ENCODE results near the gene SLC15A1.

DNA sequence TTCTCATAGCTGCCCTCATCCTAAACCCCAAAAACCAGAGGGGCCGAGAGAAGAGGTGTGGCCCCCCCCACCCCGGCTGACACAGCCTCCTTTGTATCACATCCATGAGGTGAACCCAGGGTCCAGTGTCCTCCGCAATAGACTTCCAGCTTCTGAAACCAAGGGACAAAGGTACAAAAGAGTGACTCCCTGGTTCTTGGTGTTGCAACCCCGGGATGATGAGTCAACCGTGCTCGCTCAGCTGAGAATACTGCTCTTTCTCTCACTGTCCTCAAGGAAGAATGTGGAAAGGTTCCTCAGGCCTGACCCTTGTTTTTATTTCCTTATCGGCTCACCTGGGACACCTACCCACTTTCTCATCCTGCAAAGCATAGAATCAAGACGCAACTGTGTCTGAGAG lies 5.5 kb downstream of the SLC15A1 start:
- TF ChIP-seq, protein P1, sequence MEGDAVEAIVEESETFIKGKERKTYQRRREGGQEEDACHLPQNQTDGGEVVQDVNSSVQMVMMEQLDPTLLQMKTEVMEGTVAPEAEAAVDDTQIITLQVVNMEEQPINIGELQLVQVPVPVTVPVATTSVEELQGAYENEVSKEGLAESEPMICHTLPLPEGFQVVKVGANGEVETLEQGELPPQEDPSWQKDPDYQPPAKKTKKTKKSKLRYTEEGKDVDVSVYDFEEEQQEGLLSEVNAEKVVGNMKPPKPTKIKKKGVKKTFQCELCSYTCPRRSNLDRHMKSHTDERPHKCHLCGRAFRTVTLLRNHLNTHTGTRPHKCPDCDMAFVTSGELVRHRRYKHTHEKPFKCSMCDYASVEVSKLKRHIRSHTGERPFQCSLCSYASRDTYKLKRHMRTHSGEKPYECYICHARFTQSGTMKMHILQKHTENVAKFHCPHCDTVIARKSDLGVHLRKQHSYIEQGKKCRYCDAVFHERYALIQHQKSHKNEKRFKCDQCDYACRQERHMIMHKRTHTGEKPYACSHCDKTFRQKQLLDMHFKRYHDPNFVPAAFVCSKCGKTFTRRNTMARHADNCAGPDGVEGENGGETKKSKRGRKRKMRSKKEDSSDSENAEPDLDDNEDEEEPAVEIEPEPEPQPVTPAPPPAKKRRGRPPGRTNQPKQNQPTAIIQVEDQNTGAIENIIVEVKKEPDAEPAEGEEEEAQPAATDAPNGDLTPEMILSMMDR (IDR thresholded peaks at IDR 0.05) = no peak
- TF ChIP-seq JUN (IDR thresholded peaks at IDR 0.05) = no peak
- TF ChIP-seq MYC (IDR thresholded peaks at IDR 0.05; ENCODE audit: borderline replicate concordance, low read length) = no peak
- TF ChIP-seq MAFK (IDR thresholded peaks at IDR 0.05; ENCODE audit: partially characterized antibody) = no peak
- TF ChIP-seq SREBF2 (IDR thresholded peaks at IDR 0.05) = no peak

Data from A549 (cell line).